ENCODE data around the gene STRA6.

The STRA6 gene

GRCh38 chr15:74226761-74227540, 24.4 kb upstream of the STRA6 start:
- DNase-seq: no peak

DNA sequence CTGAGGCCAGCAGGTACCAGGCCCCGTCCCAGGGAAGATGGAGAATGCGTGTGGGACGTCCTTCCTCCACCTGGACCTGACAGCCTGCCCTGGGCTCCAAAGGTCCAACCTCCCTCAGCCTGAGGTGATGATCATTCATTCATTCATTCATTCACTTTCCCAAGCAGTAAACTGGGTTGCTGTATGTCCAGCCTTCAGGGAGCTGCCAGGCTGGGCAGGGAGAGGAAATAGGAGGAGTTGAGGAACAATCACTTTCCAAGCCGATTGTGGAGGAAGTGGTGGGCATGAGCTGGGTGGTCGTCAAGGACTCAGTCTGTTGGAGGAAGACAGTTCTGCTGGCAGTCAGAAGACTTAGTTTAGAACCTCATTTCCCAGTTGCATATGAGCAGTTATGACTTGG, 23.3 kb upstream of the STRA6 start:
- DNase-seq: no peak

DNA sequence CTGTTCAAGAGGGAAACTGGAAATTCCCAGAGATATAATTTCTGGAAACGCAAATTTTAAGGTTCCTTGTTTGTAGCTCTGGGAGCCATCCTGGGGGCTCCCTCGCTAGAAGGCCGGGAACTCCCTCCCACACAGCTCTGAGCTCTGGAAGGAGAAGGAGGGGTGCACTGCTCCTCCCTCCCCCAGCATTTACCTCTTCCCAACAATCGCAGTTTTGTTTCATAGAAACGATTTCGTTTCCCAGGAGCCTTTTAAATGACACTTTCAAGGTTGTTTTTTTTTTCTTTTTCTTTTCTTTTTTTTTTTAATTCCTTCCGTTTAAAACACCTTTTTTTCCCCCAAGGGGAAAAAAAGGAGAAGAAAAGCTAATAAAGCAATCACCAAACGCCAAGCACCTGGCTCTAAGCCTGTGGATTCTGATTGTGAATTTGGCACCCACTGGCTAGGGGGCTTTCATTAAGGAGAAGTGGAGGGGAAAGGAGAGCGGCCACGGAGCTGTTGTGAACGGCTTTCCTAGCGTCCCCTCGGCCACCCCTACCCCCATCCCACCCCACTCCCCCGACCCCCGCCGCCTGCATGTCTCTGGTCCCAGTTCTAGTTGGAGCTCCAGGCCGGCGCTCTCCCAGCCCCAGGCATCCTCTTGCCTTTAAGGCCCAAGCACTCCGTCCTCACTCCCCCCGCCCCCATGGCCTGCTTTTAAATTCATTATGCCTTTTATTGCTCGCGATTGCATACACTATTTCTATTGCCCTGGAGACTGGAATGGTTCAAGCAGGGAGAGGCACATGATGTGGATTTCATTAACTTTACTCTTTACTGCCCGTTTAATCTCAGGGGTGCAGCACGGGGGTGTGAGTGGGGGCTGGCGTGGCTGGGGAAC, 19.9 kb upstream of the STRA6 start:
- DNase-seq: no peak

- DNase-seq: no peak
These were observed 19.0 kb upstream of the STRA6 start for GRCh38 chr15:74221399-74222239.

DNA sequence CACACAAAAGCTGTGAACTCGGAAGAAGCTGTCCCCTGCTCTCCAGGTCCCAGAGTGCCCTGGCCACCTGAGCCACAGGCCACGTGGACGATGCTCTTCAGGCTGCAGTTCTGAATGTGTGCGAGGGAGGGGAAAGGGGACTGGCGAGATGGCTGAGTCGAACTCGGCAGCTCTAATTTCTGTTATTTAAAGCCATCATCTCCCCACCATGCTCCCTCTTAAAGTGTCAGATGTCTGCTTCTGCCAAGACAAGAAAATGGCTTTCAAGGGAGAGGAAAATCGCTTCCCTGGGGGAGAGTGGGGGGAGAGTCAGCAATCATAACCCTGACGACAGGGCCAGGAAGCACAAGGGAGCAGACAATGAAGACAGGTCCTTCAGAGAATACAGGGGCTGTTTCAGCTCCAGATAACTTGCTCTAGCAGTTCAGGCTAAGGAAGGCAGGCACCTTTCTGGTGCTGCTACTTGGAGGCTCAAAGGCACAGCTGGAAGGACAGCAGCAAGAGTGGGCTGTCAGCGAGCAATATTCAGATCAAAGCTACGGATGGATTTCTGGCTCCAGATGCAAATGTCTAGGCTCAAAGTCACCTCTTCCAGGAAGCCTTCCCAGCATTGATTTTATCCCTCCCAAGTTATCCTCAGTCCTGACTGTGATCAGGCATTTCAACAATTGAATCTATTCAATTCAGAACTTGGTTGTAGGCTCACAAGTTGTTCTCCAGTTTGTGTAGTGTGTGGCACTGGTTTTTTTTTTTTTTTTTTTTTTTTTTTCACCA, 18.1 kb upstream of the STRA6 start:
- DNase-seq: no peak

DNA sequence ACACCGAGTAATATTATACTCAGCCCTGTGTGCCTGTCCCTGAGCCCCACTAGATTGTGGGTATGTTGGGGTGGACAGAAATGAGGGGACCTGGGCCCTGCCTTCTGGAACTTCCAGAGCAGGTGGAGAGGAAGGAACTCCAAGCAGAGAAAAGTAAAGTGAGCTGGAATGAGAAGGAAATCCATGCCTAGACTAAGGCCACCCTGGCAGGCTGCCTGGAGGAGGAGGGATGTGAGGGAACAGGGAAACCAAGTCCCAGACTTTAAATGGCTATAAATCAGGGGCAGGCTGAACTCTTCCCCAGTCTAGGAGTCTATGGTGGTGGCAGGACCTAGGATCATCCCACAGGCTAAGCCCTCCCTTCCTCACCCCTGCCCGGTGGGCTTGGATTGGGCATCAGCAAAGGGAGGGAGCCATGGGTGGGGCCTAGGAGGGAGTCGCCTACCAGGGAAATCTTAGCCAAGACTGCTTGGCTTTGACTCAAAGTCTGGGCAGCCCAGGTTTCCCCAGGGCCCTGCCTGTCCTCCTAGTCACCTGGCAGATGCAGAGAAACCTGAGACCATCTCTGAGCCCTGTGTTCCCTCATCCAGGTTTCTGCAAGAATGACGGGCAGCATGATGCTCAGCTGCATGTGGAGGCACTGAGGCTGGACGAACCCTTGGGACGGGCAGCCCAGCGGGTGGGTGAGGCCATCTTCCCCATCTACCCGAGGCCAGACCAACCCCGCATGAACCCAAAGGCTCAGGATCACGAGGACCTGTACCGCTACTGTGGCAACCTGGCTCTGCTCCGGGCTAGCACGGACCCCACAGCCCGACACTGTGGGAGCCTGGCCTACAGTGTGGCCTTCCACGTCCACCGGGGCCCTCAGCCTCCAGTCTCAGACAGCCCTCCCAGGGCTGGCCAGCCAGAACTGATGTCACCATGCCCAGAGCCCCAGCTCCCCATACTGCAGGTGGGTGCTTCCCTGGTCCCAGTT, 15.6 kb upstream of the STRA6 start:
- DNase-seq: no peak

- no peak for DNase-seq
These were observed 14.4 kb upstream of the STRA6 start for GRCh38 chr15:74216949-74217348.

DNA sequence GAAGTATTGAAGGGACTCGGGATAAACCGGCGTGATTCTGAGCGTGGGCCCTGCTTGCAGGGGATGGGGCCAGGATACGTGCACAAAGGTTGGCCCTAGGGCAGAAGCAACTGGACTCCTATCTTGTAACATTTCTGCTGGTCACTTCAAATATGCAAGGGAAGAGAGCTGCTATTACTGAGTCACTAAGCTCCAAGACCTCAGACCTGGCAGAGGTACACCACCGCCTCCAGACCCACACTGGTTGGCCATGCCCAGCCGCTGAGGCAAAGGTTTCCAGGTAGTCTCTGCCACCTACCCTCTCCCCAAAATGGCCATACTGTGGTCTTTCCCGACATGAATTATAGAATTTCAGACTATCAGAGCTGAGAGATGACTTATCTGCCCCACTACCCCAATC, 13.4 kb upstream of the STRA6 start:
- DNase-seq: no peak

GRCh38 chr15:74214324-74215021, 11.9 kb upstream of the STRA6 start:
- no peak for DNase-seq

GRCh38 chr15:74213858-74214284, 11.3 kb upstream of the STRA6 start:
- DNase-seq: no peak

DNA sequence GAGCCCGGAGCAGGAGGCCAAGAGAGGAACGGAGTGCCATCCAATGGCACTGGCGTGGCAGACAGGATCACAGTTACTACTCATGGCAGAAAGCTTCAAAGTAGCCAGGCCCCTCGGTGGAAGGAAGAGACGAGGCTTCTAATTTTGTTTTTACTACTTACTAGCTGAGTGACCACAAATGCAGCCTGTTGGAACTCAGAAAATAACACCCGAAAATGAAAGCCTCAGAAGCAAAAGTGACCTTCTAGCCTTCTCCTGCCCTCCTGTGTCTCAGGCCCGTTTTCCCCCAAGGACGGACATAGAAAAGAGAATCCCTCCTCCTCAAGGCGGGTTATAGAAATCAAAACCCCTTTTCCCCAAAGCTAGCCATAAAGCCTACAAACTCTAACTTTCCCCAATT, 9.9 kb upstream of the STRA6 start:
- no peak for DNase-seq

DNA sequence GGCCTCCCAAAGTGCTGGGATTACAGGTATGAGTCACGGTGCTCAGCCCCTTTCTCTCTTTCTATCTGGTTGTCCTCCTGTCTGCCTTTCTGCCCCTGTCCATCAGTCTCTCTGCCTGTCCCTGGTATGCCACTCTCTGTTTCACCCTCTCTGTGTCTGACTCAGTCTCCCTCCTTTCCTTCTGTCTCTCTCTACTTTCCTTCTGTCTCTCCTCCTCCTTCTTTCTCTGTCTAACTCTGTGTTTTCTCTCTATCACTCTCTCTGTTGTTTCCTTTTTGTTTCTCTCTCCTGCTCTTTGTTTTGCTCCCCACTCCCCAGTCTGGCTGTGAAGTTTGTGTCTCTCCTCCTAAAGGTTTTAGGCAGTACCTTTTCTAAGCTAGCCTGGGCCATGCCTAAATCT, 9.1 kb upstream of the STRA6 start:
- DNase-seq: no peak

DNA sequence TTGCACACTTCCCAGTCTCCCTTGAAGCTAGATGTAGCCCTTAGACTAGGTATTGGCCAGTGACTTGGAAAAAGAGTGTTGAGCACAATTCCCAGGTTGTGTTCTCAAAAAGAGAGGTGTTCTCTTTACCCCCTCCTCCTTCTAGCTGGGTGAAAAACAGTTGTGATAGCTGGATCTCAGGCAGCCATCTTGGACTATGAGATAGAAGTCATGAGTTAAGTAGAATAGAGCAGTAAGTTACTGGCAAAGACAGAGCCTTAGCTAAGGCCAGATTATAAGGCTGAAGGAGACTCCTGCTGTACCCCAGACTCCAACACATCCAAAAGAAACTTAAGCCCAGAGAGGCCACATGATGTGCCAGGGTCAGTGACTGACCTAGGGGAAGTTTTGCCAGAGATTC, 8.1 kb upstream of the STRA6 start:
- DNase-seq: no peak

DNA sequence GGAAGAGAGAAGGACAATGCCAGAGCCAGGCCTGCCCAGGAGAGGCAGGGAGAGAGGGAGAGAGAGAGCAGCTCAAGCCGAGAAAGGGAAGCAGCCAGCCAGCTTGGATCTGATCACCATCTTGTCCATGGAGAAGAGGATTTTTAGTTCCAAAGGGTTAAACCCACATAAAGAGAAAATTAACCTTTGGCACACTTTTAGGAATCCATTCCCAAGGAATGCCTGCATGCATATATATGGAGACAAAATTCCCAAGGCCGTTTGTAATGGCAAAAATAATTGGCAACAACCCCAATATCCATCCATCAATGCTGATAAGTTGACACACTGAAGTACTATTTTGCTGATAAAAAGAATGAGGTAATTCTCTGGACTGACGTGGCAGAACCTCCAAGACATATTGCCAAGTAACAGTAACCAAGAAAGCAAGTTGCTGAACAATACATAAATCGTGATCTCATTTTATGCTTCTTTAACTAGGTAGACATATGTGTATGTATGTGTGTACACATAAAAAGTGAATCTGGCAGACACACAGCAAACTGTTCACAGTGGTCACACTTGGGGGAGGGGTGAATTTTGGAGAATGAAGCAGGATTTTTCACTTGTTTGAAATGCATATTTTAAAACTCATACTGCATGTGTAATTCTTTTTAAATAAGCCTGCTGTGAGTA, 7.5 kb upstream of the STRA6 start:
- no peak for DNase-seq

DNA sequence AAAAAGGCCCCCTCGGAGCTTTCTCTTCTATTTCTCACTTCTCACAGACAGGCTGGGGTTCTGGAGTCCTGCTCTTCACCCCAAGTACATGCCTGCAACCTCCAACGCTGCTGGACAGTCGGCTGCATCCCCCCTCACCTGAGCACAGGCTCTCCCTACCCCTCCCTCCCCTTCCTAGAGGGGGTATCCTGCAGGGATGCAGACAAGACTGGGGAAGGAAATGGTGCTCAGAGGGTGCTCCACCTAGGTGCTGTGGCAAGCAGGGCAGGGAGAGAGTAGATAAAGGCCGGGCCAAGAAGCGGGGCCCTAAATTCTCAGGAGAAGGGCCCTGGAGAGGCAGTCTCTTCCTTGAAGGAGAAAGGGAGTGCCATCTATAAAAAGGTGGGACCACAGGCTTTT, 7.0 kb upstream of the STRA6 start:
- DNase-seq: no peak

DNA sequence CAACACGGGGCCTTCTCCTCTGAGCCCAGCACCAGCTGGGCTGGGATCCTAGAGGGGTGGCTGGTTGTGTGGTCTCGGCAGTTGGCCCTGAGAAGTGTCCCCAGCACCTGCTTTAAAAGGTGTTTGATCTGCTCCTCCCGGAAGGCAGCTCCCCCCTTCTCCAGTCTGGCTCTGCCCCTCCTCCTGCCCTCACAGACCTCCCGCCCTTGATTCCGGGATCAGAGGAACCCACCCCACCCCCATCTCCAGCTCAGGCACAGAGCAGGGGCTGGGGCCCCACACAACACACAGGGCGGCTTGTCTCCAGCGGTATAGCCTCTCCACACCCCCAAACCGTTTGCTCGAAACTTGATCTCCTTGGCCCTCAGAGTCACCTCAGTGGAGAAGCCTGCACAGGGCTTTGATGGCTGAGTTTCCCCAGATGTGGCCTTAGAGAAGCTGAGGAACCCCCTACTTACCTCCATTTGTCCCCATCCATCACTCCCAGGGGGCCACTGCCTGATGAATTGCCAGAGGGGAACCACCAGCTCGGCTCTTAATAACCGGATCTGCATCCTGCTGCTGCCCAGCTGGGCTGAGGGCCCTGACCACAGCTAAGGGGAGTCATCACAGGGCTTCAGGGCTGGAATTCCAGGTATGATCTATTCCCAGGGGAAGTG, 6.4 kb upstream of the STRA6 start:
- DNase-seq: no peak

DNA sequence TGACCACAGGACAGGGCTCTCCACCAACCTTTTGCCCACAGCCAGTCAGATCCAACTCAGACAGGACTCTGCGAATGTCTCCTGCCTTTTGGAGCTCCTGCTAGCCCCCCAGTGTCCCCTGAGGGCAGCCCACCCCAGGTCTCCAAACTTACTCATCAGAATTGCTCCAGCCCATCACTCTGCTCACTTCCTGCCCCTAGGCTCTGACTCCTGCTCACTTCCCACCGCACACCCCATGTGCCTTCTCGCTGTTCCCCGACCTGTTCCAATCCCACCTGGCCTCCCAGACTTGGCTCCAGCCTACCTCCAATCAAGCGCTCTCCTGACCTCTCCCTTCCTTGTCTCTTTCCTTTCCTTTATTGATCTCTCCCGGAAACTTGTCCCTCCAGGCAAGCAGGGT, 5.9 kb upstream of the STRA6 start:
- no peak for DNase-seq

DNA sequence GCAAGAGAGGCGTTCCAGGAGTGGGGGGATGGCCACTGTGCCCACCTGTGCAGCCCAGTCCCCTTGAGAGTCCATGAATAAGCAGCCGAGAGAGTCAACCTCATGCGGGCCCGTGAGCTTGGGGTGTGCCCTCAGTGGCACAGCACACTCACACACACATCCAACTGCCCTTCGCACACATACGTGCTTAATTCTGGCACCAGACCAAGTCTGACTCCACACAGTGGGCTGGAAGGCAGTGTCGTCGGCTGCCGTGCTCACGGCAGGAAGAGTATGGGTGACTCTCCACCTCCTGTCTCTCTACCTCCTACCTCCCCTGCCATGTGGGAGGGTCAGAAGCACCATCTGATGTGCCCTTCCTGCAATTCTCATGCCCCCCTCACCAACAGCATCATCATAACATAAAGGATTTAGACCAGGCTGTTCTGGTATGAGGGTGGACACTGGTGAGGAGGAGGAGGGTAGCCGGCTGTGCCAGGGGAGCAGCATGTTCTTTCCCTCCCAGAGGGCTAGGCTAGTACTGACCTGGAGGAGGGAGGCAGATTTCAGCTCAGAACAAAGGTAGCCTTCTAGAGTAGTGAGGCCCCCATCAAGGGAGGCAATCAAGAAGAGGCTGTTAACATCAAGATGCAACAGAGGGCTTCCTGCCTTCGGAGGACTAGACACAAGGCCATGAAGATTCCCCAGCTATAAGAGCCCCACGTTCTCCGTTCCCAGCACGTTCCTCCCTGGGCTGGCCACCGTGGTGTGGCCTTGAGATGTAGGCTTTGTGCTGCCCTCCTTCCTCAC, 5.3 kb upstream of the STRA6 start:
- DNase-seq: no peak
